BE2C (cell line): ENCODE measurements around the gene C1QTNF6.

Experiments
- DNase-seq: peaks from one replicate; pipeline ENCODE4 v3.0.0-alpha.2; 2020
- H3K27me3 ChIP-seq: fragments of 250-450 bp; sonication (Bioruptor Pico); 2 replicates; pipeline ENCODE4 v1.5.1; 2020; ENCODE audit warnings: mild to moderate bottlenecking
- H3K36me3 ChIP-seq: fragments of 250-450 bp; sonication (Bioruptor Pico); 2 replicates; pipeline ENCODE4 v1.5.1; 2020; ENCODE audit warnings: mild to moderate bottlenecking
- H3K4me1 ChIP-seq: fragments of 250-450 bp; sonication (Bioruptor Pico); 2 replicates; pipeline ENCODE4 v1.5.1; 2020
- H3K4me3 ChIP-seq: 2 replicates; pipeline ENCODE4 v1.5.1; 2011; ENCODE audit warnings: low read depth, low read length
- H3K9me3 ChIP-seq: fragments of 250-450 bp; sonication (Bioruptor Pico); 2 replicates; pipeline ENCODE4 v1.5.1; 2020
- TF ChIP-seq, protein P1 (sequence below): IDR thresholded peaks from 2 replicates; pipeline ENCODE4 v1.5.1; 2012; ENCODE audit warnings: mild to moderate bottlenecking, low read depth, low read length

Gene C1QTNF6

DNA sequence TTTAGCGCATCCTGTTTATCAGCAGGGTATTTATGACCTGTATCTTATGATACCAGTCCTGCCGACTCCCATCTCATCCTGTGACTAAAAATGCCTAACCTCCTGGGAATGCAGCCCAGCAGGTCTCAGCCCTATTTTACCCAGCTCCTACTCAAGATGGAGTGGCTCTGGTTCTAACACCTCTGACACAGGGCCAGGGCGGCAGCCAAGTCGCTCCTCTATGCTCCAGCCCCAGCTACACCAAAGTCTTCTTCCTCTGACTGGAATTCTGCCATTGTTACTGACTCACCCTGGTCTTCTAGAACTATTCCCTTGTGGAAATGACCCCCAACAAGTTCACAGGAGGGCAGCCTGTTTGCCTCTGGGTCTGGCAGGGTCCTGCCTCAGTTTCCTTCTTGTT lies 7.9 kb upstream of the C1QTNF6 start:
- no peak overlapping the region for H3K4me3 ChIP-seq
- no peaks in the 10 kb centered on the region for H3K27me3 ChIP-seq
- no peaks in the 10 kb centered on the region for H3K9me3 ChIP-seq
- peaks cover 11% of the 10 kb centered on the region for H3K4me1 ChIP-seq
- TF ChIP-seq, protein P1, sequence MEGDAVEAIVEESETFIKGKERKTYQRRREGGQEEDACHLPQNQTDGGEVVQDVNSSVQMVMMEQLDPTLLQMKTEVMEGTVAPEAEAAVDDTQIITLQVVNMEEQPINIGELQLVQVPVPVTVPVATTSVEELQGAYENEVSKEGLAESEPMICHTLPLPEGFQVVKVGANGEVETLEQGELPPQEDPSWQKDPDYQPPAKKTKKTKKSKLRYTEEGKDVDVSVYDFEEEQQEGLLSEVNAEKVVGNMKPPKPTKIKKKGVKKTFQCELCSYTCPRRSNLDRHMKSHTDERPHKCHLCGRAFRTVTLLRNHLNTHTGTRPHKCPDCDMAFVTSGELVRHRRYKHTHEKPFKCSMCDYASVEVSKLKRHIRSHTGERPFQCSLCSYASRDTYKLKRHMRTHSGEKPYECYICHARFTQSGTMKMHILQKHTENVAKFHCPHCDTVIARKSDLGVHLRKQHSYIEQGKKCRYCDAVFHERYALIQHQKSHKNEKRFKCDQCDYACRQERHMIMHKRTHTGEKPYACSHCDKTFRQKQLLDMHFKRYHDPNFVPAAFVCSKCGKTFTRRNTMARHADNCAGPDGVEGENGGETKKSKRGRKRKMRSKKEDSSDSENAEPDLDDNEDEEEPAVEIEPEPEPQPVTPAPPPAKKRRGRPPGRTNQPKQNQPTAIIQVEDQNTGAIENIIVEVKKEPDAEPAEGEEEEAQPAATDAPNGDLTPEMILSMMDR, result no peak
- H3K36me3 ChIP-seq, result no peaks in the 10 kb centered on the region
- peak; percentile 4 for DNase-seq

DNA sequence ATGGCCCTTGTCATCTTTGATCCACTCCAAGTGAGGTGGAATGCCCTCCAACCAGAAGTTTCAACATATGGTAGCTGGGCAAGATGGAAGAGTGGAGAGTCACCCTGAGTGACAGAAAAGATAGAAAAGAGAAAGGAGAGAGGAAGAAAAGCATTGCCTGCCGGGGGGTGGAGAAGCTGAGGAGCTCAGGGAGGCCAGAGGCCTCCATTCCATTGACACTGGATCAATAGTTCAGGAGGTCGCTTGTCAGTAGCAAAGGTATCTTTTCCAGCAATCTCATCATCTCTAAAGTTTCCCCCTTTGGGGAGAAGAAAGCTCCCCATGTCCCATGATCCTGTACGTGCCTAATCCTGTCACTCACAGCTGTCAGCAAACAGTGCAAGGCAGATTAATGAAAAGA lies 6.7 kb upstream of the C1QTNF6 start:
- no peak for DNase-seq
- TF ChIP-seq, protein P1, result no peak

DNA sequence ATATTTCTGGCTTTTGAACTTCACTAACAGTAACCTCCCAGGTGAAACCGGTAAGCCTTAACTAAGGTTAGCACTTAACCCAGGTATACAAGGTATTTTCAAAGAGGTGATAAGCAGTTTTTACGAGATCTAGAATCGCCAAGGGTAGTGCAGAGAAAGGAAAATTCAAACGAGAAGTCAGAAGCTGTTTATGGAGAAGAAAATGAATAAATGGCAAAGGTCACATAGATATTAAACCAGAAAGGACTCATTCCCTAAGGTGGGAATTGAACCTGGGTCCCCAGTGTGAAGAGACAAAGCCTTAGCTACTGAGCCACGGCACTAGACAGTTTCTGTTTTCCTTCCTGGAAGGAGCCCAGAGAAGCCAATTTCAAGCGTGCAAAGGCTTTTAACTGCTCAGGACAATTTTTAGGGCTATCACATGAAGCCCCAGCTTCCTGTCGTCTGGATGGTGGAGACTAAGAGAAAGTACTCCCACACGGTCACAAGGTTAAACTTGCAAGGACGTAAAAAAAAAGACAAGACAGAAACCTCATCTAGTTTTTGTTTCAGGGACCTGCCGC lies 5.7 kb upstream of the C1QTNF6 start:
- Histone ChIP-seq H3K27me3 (no peaks in the 10 kb centered on the region), H3K9me3 (no peaks in the 10 kb centered on the region), H3K4me1 (peaks cover 12% of the 10 kb centered on the region), H3K4me3 (no peak overlapping the region), H3K36me3 (no peaks in the 10 kb centered on the region)
- DNase-seq, result peak; percentile 55
- TF ChIP-seq, protein P1, result no peak

More for the DNA sequence above, 6.7 kb upstream of the C1QTNF6 start:
- Histone ChIP-seq H3K4me3 (no peak overlapping the region), H3K4me1 (peaks cover 11% of the 10 kb centered on the region), H3K9me3 (no peaks in the 10 kb centered on the region), H3K27me3 (no peaks in the 10 kb centered on the region), H3K36me3 (no peaks in the 10 kb centered on the region)

DNA sequence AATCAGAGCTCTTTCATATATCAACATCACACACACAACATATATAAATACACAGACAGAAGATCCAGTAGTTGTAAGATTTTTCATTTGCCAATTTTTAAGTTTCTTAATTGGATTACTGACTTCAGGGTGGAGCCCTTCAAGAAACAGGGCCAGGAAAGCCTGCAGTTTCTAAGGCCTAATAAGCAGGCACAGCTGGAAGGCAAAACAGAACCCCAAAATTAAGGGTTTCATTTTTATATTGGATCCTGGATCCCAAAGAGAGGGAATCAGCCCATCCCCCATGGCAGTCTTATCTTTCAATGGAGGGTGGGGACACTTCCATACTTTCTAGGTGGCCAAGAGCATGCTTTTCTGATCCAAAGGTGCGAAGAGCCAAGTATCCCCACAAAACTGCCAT lies 4.7 kb upstream of the C1QTNF6 start:
- Histone ChIP-seq H3K27me3 (no peaks in the 10 kb centered on the region), H3K9me3 (no peaks in the 10 kb centered on the region), H3K36me3 (no peaks in the 10 kb centered on the region), H3K4me1 (peaks cover 16% of the 10 kb centered on the region), H3K4me3 (no peak overlapping the region)
- TF ChIP-seq, protein P1, result no peak
- DNase-seq, result no peak

DNA sequence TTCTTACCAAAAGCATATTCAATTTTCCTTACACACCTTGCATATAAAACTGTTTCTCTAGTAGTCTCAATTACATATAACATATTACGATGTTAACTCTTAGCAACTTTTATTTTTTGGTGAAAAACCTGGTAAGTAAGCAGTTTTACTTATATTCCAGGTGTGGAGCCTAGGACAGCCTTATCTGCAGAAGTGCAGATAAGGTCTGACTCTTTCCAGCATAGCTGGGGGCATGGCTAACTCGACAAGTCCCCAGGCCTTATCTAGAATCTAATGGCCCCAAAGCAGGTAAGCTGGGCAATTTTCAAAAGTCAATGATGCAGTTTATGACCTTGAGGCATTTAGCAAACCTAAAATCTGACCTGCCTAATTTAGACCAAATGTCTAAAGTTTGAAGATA lies 4.2 kb upstream of the C1QTNF6 start:
- TF ChIP-seq, protein P1, result no peak
- Histone ChIP-seq H3K4me3 (no peak overlapping the region), H3K36me3 (no peaks in the 10 kb centered on the region), H3K9me3 (no peaks in the 10 kb centered on the region), H3K27me3 (no peaks in the 10 kb centered on the region), H3K4me1 (peaks cover 13% of the 10 kb centered on the region)
- no peak for DNase-seq

DNA sequence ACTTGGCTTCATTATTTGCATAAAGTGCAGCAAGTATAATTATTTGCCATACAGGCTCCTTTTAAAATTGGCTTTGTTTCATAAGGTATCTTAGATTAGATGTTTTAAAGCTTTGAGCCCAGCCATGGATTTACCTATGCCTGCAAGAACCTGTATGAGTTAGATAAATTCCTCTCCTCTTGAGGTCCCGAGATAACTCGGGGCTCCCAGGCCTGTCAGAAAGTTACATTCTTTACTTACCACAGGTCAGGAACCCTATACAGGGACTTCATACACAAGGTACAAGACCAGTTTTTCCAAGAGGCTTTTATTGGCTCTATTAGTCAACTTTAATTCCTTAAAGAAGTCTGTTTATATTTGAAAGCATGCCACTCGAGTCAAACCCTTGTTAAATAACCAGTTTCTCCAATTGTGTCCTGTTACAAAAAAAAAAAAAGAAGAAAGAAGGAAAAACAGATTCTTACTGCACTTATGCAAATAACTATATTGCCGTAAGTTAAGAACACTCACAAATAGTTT lies 2.3 kb upstream of the C1QTNF6 start:
- Histone ChIP-seq H3K4me3 (no peak overlapping the region), H3K27me3 (no peaks in the 10 kb centered on the region)

More for the DNA sequence above, 2.3 kb upstream of the C1QTNF6 start:
- Histone ChIP-seq H3K36me3 (no peaks in the 10 kb centered on the region), H3K9me3 (no peaks in the 10 kb centered on the region), H3K4me1 (peaks cover 17% of the 10 kb centered on the region)
- TF ChIP-seq, protein P1, result no peak
- no peak for DNase-seq
